GM23248 (cell line): ENCODE measurements around the gene SCMH1.

Source experiments
- EZH2 ChIP-seq: fragments of 200-600 bp; sonication (generic); IDR thresholded peaks from 2 replicates; pipeline ENCODE4 v1.6.1; 2018; ENCODE audit warnings: antibody characterized with exemption, mild to moderate bottlenecking; ENCODE audit not compliant: insufficient read depth, poor library complexity, severe bottlenecking
- EZH2phosphoT487 ChIP-seq: fragments of 200-600 bp; sonication (generic); IDR thresholded peaks from 2 replicates; pipeline ENCODE4 v1.6.1; 2018; ENCODE audit warnings: antibody characterized with exemption, moderate library complexity, mild to moderate bottlenecking, low read depth; ENCODE audit not compliant: insufficient read depth

- TF ChIP-seq EZH2 (no peak), EZH2phosphoT487 (no peak)
Measured at GRCh38 chr1:41108696-41109275, 133.3 kb downstream of the SCMH1 start.
